Mucosa of gallbladder (tissue), 1 donor: ENCODE results near the gene ST6GALNAC3. TPM values are rescaled to one million over a fixed set of nuclear protein-coding genes. Genes with fewer than 3 reads are reported as not detected.

ENCODE experiments used
- DNase-seq: peaks from one replicate; pipeline ENCODE4 v3.0.0-alpha.2; 2020; ENCODE audit warnings: low spot score
- total RNA-seq: library from RNA; stranded (reverse); gene quantifications from one replicate; pipeline ENCODE4 v1.2.1, GENCODE V29; 2021
- donor health status: DM: no; HTN: no; CAD: no.

Gene ST6GALNAC3
- total RNA-seq, 1 donor from 2014 or later: 5.9 TPM

- DNase-seq: no peak
These were observed 359.0 kb downstream of the ST6GALNAC3 start for GRCh38 chr1:76433526-76433925.

DNA sequence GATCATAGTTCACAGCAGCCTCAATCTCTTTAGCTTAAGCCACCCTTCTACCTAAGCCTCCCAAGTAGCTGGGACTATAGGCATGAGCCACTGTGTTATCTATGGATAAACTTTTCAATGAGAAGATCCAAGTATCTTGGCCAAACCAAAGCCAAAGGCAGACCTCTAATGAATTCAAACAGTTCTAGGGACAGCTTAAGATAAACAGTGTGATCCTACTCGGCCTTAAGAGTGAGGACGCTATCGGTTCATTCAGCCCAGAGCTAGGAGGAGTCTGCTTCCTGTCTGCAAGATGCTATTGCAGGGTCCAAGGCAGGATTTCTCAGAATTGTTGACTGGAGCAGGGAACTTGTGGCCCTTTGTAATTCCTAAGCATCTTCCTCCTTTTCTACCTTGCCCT is 368.7 kb downstream of the ST6GALNAC3 start:
- DNase-seq: no peak

GRCh38 chr1:76444773-76445172 is 370.2 kb downstream of the ST6GALNAC3 start:
- no peak for DNase-seq

DNA sequence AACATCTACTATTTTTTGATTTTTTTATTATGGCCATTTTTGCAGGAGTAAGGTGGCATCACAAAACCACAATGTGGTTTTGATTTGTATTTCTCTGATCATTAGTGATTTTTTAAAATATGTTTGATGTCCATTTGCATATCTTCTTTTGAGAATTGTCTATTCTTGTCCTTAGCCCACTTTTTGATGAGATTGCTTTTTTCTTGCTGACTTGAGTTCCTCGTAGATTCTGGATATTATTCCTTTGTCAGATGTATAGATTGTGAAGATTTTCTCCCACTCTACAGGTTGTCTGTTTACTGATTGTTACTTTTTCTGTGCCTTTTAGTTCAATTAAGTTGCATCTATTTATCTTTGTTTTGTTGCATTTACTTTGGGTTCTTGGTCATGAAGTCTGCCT is 375.7 kb downstream of the ST6GALNAC3 start:
- DNase-seq: no peak

DNA sequence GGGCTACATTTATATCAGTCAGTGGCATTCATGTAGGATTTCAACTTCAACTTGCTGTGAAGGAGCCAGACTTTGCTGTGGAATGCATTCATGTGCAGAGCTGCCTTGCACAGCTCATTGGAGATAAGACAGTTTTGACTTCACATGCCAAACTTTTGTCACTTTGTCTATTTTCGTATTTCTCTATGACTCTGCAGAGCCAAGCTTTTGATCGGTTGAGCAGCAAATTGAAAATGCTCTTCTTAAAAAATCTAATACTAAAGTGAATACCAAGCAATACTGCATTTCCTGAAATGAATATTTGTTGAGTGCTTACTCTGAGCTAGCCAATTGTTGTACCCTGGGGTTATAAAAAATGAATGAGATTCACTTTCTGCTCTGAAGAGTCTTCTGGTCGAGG is 388.7 kb downstream of the ST6GALNAC3 start:
- DNase-seq: no peak

DNA sequence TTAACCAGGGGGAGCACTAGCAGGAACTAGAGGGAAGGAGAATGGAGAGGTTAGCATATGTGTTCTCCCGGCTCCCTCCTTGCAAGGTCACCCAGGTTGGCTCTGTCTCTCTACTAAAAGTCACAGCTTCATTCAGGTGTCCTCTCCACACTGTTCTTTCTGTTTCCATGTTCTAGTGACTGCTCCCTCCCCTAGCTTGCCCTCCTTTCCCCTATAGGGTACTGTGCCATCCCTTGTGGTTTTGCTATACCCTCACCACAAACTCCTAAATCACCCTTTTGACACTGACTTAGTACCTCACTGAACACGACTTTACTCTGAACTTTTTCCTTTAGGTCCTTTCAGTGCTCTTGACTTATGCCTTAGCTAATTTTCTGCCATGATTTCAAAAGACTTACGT is 389.3 kb downstream of the ST6GALNAC3 start:
- DNase-seq: no peak

DNA sequence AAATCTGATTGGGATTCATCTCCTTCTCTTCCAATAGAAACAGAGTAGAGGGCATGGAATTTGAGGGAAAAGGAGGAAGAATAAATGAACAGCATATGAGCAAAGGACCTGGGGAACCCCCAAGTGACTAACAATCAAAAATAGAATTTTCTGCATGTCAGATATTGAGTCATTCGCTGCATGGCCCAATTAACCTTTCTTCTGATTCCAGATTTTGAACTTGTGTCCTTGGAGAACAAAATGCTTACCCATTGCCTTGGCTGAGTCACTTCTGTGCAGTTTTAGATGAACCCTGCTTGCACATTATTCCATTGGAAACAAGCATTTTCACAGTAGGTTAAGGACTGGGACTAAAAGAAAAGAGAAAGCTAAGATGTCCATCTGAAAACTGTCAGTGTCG is 390.5 kb downstream of the ST6GALNAC3 start:
- no peak for DNase-seq

GRCh38 chr1:76470166-76470565 is 395.6 kb downstream of the ST6GALNAC3 start:
- no peak for DNase-seq

DNA sequence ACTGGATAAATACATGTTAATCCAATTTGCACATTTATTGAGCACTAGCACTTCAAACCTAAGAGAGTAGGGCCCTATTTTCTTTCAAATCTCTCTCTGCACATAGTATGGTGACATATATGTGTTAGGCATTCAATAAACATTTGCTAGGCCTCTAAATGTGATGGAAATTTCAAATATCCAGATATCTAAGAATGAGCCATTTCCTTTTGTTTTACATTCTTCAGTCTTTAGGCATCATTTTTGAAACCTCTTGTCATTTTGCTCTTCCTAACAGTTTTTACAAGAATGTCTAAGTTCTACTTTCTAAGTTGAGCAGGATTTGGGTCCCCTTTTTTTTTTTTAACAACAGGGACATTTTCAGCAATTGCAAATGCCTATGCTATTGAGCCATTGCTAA is 397.0 kb downstream of the ST6GALNAC3 start:
- no peak for DNase-seq

DNA sequence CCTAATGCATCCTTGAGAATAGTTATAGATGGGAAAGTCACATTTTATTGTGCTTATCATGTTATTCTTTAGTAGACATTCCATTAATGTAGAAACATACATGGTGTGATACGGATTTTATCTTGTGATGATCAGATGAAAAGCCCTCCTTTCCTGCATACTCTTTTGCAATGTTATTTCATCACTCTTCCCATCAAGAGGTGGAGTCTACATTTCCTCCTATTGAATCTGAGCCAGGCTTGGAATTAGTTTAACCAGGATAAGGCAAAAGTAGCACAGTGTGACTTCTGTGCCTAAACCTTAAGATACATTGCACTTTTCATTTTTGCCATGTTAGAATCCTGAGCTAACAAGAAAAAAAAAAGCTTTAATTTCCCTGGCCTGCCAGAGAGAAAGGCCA is 399.0 kb downstream of the ST6GALNAC3 start:
- DNase-seq: no peak

GRCh38 chr1:76474922-76475321 is 400.4 kb downstream of the ST6GALNAC3 start:
- no peak for DNase-seq

DNA sequence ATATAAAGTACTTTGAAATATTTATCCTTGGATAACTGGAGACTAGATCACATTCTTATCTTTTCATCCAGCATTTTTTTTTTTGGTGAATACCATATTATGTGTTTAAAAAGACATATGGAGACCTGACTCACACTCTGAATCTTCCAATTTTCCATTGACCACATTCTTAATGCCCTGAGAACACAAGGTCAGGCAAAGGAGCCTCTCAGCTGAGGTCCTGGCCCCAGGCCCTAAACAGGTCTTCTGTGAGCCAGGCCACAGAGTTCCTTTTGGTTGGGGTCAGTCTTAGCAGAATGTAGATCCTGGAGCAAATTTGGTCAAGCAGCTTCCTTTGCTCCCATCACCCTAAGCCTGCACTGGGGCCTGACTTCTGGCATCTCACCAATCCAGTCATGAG is 402.6 kb downstream of the ST6GALNAC3 start:
- no peak for DNase-seq

DNA sequence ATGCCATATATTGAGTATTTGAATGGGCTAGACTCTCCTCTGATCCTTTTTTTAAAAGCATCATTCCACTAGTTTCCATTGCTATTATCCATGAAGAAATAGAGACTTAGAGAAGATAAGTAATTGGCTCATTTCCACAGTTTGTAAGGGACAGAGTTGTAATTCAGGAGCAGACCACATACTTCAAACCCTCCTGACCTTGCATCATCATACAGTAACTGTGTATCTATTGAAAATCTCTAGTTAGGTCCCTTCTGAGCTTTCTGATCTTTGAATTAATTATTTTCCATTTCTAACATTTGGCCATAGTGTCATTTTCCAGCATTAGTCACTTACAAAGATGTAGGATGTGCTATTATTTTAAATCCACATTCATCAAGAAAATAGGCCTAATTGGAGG is 406.3 kb downstream of the ST6GALNAC3 start:
- no peak for DNase-seq

GRCh38 chr1:76481672-76482071 is 407.1 kb downstream of the ST6GALNAC3 start:
- no peak for DNase-seq

GRCh38 chr1:76482272-76482671 is 407.7 kb downstream of the ST6GALNAC3 start:
- no peak for DNase-seq

GRCh38 chr1:76491737-76492136 is 417.2 kb downstream of the ST6GALNAC3 start:
- no peak for DNase-seq

DNA sequence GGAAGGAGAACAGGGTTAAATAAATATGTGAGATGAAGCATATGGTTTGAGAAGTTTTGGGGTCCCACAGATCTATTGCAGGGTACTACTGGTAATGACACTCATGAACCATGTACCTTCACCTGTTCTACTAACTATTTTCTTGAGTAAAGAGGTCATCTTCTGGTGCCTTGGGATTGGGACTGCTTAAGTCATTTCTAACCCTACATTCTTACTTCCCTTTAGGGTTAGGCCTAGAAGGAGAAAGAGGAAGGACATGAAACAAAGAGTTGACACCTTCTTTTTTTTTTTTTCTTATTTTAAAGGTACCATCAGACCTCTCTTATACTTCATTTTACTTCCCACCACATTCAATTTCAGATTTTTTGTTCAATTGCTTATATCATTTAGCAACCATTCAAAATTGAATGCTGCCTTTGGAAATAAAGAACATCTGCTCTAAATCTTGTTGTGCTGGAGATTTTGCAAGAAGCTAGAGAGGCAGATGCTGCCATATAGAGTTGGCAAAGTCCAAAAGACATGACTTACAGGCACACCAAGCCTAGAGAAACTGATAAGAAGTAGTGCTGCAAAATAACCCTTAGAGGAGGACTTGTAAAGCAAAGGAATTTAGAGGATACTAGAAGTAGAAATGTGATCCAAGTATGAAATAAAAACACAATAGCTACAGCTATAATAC is 418.3 kb downstream of the ST6GALNAC3 start:
- no peak for DNase-seq

GRCh38 chr1:76494807-76495206 is 420.3 kb downstream of the ST6GALNAC3 start:
- DNase-seq: no peak

DNA sequence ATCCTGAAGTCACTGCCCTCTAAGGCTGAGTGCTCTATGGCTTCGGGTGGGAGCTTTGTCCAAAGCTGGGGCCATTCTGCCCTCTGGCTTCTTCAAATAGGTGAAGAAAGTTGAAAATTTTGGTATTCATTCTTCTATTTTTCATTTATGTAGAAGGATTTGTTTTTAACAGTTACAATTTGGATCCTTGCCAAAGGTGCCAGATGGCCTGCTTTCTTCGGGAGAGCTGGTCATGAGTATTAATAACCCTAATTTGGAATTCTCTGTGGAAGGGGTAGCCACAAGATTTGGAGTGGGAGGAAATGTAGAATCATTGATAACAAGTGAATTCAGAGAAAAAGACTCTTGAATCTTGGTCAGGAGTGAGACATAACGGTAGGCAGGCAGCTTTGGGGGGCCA is 422.3 kb downstream of the ST6GALNAC3 start:
- DNase-seq: no peak

GRCh38 chr1:76500116-76500515 is 425.6 kb downstream of the ST6GALNAC3 start:
- no peak for DNase-seq

DNA sequence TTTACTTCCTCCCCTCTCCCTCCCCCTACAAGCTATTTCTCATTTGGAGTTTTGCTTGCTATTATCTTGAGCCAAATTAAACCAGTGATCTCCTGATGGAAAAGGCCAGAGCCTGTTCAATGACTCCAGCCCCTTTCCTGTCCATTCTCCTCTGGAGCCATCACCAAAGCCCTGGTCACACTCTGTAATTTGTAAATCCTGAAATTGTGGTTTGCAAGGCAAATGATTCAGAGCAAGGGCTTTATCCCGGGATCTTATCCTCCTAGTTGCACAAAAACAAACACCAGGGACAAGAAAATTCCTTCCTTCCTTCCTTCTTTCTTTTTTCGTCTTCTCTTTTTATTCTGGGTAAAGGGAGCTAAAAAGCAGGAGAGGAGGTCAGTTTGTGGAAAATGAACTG is 426.6 kb downstream of the ST6GALNAC3 start:
- no peak for DNase-seq

DNA sequence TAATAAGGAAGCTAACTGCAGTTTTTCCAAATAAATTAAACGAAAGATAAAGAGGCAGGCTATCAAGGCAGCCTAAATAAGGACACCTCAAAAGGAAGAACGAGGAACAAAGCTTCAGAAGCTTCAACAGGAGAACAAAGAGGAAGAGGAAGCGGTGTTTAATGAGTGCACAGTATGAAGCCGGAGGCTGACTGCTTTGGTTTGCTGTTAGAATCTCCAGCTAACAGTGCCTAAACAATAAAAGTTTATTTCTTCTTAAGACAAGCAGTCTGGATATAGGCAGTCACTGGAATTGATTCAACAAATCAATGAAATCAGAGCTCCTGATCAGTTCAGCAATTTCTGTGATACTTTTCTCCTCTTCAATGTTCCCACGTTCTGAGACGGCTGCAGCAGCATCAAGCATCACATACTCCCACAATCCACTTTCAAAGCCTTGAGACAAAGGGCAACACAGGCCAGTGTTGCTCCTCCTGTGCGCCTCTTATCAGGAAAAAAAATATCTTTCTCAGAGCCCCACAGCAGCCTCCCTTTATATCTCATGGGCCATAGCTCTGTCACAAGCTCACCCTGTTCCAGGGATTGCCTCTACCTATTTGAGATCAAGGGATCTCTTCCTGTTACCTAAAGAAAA is 427.2 kb downstream of the ST6GALNAC3 start:
- no peak for DNase-seq

- DNase-seq: no peak
These were observed 428.6 kb downstream of the ST6GALNAC3 start for GRCh38 chr1:76503100-76503499.

DNA sequence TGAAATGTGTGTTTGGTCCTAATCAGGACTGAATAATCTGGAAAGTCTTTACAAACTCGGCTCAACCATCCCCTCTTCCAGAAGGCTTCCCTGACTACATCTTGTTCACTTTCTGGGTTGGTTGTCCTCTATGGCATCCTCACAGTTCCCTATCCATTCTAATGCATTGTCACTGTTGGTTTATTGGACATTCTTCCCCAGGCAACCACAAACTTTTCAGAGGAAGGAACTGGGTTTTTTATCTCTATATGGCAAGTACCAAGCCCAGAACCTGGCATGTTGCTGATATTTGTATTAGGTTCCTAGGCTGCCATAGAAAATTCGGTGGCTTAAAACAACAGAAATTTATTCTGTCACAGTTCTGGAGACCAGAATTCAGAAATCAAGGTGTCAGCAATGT is 429.2 kb downstream of the ST6GALNAC3 start:
- DNase-seq: no peak
